Erythroblast (primary cell): ENCODE measurements around the gene ARHGAP4.

ENCODE experiments used
- GATA1 ChIP-seq: IDR thresholded peaks from 2 replicates; pipeline ENCODE4 v1.6.1; 2011; ENCODE audit warnings: low read depth, mild to moderate bottlenecking, control low read depth, low read length, moderate library complexity
- POLR2A ChIP-seq: IDR thresholded peaks from 2 replicates; pipeline ENCODE4 v1.6.1; 2011; ENCODE audit warnings: mild to moderate bottlenecking, low read length

- TF ChIP-seq POLR2A, result no peak
- TF ChIP-seq GATA1, result no peak
These were observed 18.7 kb upstream of the ARHGAP4 start for GRCh38 chrX:153944800-153945150.
